CD4-positive, CD25-positive, alpha-beta regulatory T cell (primary cell): ENCODE data around the gene XXYLT1. TPM values are rescaled to one million over a fixed set of nuclear protein-coding genes. Genes with fewer than 3 reads are reported as not detected.

Source experiments
- ATAC-seq, 2 donors: fragments of 150-1000 bp; cut with Tn5 transposase; one replicate each; pipeline ENCODE4 v1.10.0; 2021; ENCODE audit warnings: low read depth in 2 of 2, moderate number of reproducible peaks in 2 of 2, moderate library complexity in 1 of 2
- DNase-seq, 3 donors: peaks; one replicate each; pipeline versions ENCODE4 v3.0.0 to v3.0.0-alpha.2; 2012 to 2022; ENCODE audit warnings: mixed read lengths in 1 of 3
- H3K27ac ChIP-seq: one replicate; pipeline ENCODE4 v1.7.0; 2013; ENCODE audit warnings: mild to moderate bottlenecking, low read length; ENCODE audit not compliant: insufficient read depth, poor library complexity, severe bottlenecking
- H3K27me3 ChIP-seq: one replicate; pipeline ENCODE4 v1.7.0; 2013; ENCODE audit warnings: low read length; ENCODE audit not compliant: control insufficient read depth, insufficient read depth
- H3K36me3 ChIP-seq: one replicate; pipeline ENCODE4 v1.7.0; 2013; ENCODE audit warnings: mild to moderate bottlenecking, low read length, moderate library complexity; ENCODE audit not compliant: control insufficient read depth, insufficient read depth
- H3K4me1 ChIP-seq: 2 replicates; pipeline ENCODE4 v1.7.0; 2013; ENCODE audit warnings: mild to moderate bottlenecking, low read length; ENCODE audit not compliant: insufficient read depth, control insufficient read depth, poor library complexity, severe bottlenecking
- H3K4me3 ChIP-seq: one replicate; pipeline ENCODE4 v1.7.0; 2013; ENCODE audit warnings: low read depth, mild to moderate bottlenecking, low read length, moderate library complexity
- H3K9me3 ChIP-seq, 2 experiments: 1 replicate in 1 of 2; 2 replicates in 1 of 2; pipeline ENCODE4 v1.7.0; 2013; ENCODE audit warnings: low read length in 2 of 2, mild to moderate bottlenecking in 1 of 2, moderate library complexity in 1 of 2; ENCODE audit not compliant: control insufficient read depth in 2 of 2
- H3K27ac Mint-ChIP-seq, 3 donors: one replicate each; pipeline ENCODE4 v1.8.0; 2020 to 2022; ENCODE audit warnings: mild to moderate bottlenecking in 3 of 3, mixed read lengths in 3 of 3, moderate library complexity in 2 of 3
- H3K27me3 Mint-ChIP-seq: one replicate; pipeline ENCODE4 v1.8.0; 2022; ENCODE audit warnings: mild to moderate bottlenecking, mixed read lengths
- H3K36me3 Mint-ChIP-seq: one replicate; pipeline ENCODE4 v1.8.0; 2020; ENCODE audit warnings: mixed read lengths
- H3K4me1 Mint-ChIP-seq, 4 donors: one replicate each; pipeline ENCODE4 v1.8.0; 2020 to 2022; ENCODE audit warnings: mixed read lengths in 4 of 4, mild to moderate bottlenecking in 1 of 4
- H3K4me3 Mint-ChIP-seq, 4 donors: one replicate each; pipeline ENCODE4 v1.8.0; 2020 to 2022; ENCODE audit warnings: mild to moderate bottlenecking in 4 of 4, mixed read lengths in 4 of 4, moderate library complexity in 3 of 4
- H3K9me3 Mint-ChIP-seq, 7 donors: one replicate each; pipeline ENCODE4 v1.8.0; 2020 to 2022; ENCODE audit warnings: mixed read lengths in 7 of 7, mild to moderate bottlenecking in 3 of 7, moderate library complexity in 2 of 7
- polyA plus RNA-seq, 4 donors: library from polyadenylated mRNA; unstranded; fragments of 300-500 nt; fragmentation: Illumina TruSeq; gene quantifications; one replicate each; pipeline ENCODE4 v1.2.3, GENCODE V29; 2021
- total RNA-seq: library from RNA; stranded (reverse); gene quantifications from one replicate; pipeline ENCODE4 v1.2.3, GENCODE V29; 2022

Gene XXYLT1
- total and polyA plus RNA-seq, 5 donors from 2014 or later: 3.9 to 6.4 (median 5.7) TPM

DNA sequence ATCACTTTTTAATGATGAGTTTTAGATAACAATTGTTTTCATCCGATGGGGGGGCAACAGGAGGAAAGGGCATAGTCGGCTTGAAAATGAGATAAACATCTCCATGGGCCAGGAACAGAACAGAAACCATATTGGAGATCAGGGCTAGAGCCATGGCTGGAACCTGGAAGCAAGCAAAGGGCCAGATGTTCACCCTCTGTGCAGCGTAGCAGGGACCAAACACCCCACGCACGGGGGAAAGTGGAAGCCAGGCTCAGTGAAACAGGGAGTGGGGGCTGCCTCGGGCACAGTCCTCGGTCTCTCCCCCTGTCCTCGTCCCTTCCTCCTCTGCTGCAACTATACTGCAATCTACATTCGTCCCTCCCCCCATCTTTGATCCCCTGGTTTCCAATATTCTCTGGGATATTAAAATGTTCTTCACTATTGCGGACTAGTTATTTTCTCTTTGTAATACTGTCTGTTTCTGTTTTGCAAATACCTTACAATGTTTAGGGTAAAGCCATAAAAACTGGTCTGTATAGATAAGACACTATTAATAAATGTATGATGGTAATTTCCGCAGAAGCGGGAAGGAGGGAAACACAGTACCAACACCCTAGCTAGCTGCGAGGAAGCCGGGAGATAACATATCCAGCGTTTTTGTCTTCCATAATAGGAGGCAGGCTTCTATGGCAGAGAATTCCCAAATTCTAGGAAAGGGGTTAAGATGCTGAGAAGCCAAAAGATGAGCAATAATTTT lies 121.5 kb downstream of the XXYLT1 start:
- peak overlapping the region; percentile 62 for H3K27ac ChIP-seq
- peaks cover 12 to 72% (median 41%) of the 10 kb centered on the region in 4 donors for H3K4me1 Mint-ChIP-seq
- DNase-seq: no peak
- H3K36me3 ChIP-seq: no peaks in the 10 kb centered on the region
- no peaks in the 10 kb centered on the region for H3K27me3 Mint-ChIP-seq
- H3K27me3 ChIP-seq: no peaks in the 10 kb centered on the region
- H3K9me3 ChIP-seq: no peaks in the 10 kb centered on the region
- peak overlapping the region; percentile 78 to 90 (median 81) for H3K27ac Mint-ChIP-seq
- H3K4me3 Mint-ChIP-seq: peak overlapping the region; percentile 85 to 92 (median 90)
- peaks cover 38% of the 10 kb centered on the region for H3K4me1 ChIP-seq
- peaks cover 4% of the 10 kb centered on the region for H3K36me3 Mint-ChIP-seq
- H3K4me3 ChIP-seq: peak overlapping the region; percentile 82
- no peaks in the 10 kb centered on the region for H3K9me3 Mint-ChIP-seq
- no peak for ATAC-seq

DNA sequence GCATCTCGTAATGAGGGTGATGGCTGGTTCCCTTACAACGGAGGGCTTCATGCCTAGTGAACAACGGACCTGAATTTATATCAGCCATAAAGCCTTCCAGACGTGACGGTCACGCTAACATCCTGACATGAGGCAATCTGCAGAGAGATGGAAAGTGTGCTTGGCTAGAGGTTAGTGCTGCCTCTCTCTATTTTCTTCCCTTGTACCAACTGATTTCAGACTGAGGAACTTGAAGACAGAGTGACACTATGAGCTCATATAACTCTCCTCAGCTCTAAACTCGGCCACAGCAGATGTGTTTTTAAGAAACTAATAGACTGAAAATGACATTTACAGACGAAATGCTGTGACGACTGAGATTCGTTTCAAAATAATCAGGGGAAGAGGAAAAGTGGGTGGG lies 122.4 kb downstream of the XXYLT1 start:
- no peaks in the 10 kb centered on the region for H3K36me3 Mint-ChIP-seq
- Histone ChIP-seq H3K4me1 (peaks cover 36% of the 10 kb centered on the region), H3K9me3 (no peaks in the 10 kb centered on the region), H3K4me3 (peak overlapping the region; percentile 82), H3K27me3 (no peaks in the 10 kb centered on the region), H3K27ac (peak overlapping the region; percentile 62), H3K36me3 (no peaks in the 10 kb centered on the region)
- peaks cover 14 to 63% (median 38%) of the 10 kb centered on the region in 4 donors for H3K4me1 Mint-ChIP-seq
- H3K27ac Mint-ChIP-seq: peak overlapping the region; percentile 48 to 81 (median 78)
- DNase-seq: peak in 1 of 3 donors; percentile 40
- no peaks in the 10 kb centered on the region for H3K27me3 Mint-ChIP-seq
- peak overlapping the region; percentile 85 to 92 (median 90) for H3K4me3 Mint-ChIP-seq
- no peak for ATAC-seq
- H3K9me3 Mint-ChIP-seq: no peaks in the 10 kb centered on the region

DNA sequence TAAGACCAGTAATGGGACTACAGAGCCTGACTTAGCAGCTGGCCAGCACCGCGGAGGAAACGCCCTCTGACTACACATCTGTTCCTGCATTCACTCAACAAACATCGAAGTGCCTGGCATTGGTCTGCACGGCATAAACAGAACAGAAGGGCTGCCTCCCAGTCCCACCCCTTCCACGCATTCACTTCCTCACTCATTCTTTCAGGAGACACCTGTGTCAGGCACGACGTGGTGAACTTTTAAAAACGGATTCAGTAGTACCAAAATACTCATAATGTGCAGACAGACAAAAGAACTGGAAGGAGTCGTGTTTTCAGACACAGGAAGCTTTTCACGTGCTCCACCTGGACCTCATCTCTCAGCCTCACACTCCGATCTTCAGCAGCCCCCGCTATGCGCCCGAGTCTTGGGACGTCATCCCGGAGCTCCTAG lies 123.3 kb downstream of the XXYLT1 start:
- Mint-ChIP-seq H3K4me3 (peak overlapping the region; percentile 85 to 92 (median 90)), H3K27me3 (no peaks in the 10 kb centered on the region), H3K27ac (peak overlapping the region; percentile 78 to 86 (median 81)), H3K36me3 (no peaks in the 10 kb centered on the region), H3K9me3 (no peaks in the 10 kb centered on the region), H3K4me1 (peaks cover 16 to 56% (median 32%) of the 10 kb centered on the region in 4 donors)
- H3K4me1 ChIP-seq: peaks cover 36% of the 10 kb centered on the region
- no peaks in the 10 kb centered on the region for H3K27me3 ChIP-seq
- peak in 2 of 3 donors; percentile 27 to 88 for DNase-seq
- peak; percentile 70 to 73 for ATAC-seq
- no peaks in the 10 kb centered on the region for H3K9me3 ChIP-seq
- peak overlapping the region; percentile 62 for H3K27ac ChIP-seq
- H3K4me3 ChIP-seq: peak overlapping the region; percentile 82
- no peaks in the 10 kb centered on the region for H3K36me3 ChIP-seq

DNA sequence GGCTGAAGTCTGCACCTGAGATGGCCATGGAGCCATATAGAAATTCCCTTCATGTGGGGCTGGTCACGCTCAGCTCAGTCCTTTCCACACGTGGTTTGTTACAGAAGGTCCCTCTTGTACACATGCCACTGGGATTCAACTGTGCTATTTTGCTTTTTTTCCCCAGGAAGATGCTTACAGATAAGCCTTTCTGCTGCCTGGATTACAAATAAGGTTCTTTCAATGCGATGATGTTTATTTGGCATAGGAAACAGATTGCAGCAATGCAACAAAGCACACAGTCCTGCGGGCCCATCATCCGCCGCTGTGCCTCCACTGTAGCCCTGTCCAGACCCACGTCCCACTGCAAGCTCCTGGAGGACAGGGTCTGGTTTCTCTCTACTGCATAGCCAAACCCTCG lies 124.8 kb downstream of the XXYLT1 start:
- Mint-ChIP-seq H3K27ac (no peak overlapping the region), H3K4me1 (peaks cover 16 to 44% (median 30%) of the 10 kb centered on the region in 4 donors), H3K27me3 (no peaks in the 10 kb centered on the region), H3K4me3 (peak overlapping the region in 2 of 4 donors; percentile 39 to 83), H3K9me3 (peaks cover 0 to 11% (median 3%) of the 10 kb centered on the region in 7 donors), H3K36me3 (peaks cover 10% of the 10 kb centered on the region)
- DNase-seq (no peak), ATAC-seq (no peak)
- Histone ChIP-seq H3K36me3 (no peaks in the 10 kb centered on the region), H3K4me3 (no peak overlapping the region), H3K27me3 (no peaks in the 10 kb centered on the region), H3K27ac (no peak overlapping the region), H3K9me3 (peaks cover 0 to 6% of the 10 kb centered on the region in 2 experiments), H3K4me1 (peaks cover 34% of the 10 kb centered on the region)

DNA sequence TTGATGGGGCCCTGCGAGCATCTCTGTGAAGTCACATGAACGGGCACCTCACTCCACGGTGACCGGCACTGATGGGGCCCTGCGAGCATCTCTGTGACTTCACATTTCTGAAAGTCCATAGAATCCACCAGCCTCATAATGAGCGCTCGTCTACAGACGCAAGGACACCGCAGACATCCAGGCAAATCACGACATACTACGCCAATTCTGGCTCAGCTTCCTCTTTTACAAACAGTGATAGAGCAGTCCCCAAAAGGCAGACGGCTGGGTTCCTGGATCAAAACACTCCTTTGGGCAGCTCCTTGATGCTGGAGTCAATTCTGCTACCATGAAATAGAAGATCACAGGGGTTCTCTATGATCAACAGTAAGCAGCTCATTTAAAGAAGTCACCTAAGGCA lies 125.4 kb downstream of the XXYLT1 start:
- H3K27me3 ChIP-seq: no peaks in the 10 kb centered on the region
- peaks cover 0 to 16% (median 7%) of the 10 kb centered on the region in 7 donors for H3K9me3 Mint-ChIP-seq
- peaks cover 4 to 11% of the 10 kb centered on the region in 2 experiments for H3K9me3 ChIP-seq
- H3K36me3 Mint-ChIP-seq: peaks cover 14% of the 10 kb centered on the region
- no peaks in the 10 kb centered on the region for H3K36me3 ChIP-seq
- no peak overlapping the region for H3K27ac ChIP-seq
- H3K27me3 Mint-ChIP-seq: no peaks in the 10 kb centered on the region
- H3K27ac Mint-ChIP-seq: peak overlapping the region in 1 of 3 donors; percentile 80
- DNase-seq (no peak), ATAC-seq (no peak)
- H3K4me1 ChIP-seq: peaks cover 29% of the 10 kb centered on the region
- no peak overlapping the region for H3K4me3 ChIP-seq
- H3K4me3 Mint-ChIP-seq: peak overlapping the region in 2 of 4 donors; percentile 62 to 83
- H3K4me1 Mint-ChIP-seq: peaks cover 16 to 39% (median 29%) of the 10 kb centered on the region in 4 donors

DNA sequence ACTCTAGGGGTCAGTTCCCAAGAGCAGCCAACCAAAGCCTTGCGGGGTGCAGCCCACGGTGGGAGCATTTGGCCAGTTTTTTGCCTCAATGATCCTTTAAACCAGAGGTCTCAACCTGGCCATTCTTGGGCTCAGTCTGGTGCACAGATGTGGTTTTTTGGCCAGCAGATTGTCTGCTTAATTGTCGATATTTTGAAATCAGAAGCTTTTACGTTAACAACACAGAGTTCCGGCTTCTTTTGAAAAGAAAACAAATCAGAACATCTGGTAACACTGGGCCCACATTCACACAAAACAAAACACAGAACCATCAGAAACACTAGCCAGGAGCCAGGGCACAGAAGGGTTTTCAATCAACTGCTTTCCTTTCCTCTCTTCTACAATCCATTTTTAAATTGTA lies 127.7 kb downstream of the XXYLT1 start:
- peaks cover 8 to 17% (median 10%) of the 10 kb centered on the region in 4 donors for H3K4me1 Mint-ChIP-seq
- H3K4me1 ChIP-seq: peaks cover 7% of the 10 kb centered on the region
- peaks cover 4 to 18% of the 10 kb centered on the region in 2 experiments for H3K9me3 ChIP-seq
- H3K27me3 Mint-ChIP-seq: no peaks in the 10 kb centered on the region
- H3K36me3 Mint-ChIP-seq: peaks cover 17% of the 10 kb centered on the region
- no peak overlapping the region for H3K4me3 ChIP-seq
- no peaks in the 10 kb centered on the region for H3K27me3 ChIP-seq
- no peak overlapping the region for H3K27ac ChIP-seq
- H3K9me3 Mint-ChIP-seq: peaks cover 0 to 21% (median 10%) of the 10 kb centered on the region in 7 donors
- ATAC-seq: no peak
- no peak overlapping the region for H3K4me3 Mint-ChIP-seq
- no peaks in the 10 kb centered on the region for H3K36me3 ChIP-seq
- no peak for DNase-seq
- H3K27ac Mint-ChIP-seq: no peak overlapping the region

DNA sequence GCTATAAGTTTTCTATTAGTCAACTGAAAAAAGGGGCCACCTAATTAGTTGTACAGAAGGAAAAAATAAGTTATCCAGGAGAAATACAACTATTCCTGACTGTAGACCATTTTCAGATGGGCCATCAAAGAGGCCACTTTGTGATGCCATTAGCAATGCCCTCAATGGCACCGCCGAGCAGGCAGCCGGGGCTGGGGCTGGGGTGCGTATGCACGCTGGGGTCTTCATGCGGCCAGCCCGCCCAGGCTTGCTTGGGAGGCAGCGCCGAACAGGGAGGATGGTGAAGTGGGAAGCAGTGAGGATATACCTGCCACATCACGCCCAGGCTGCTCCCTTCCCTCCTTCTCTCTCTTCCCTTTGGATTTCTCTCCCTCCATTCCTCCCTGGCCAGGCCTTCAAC lies 128.4 kb downstream of the XXYLT1 start:
- H3K27me3 Mint-ChIP-seq: no peaks in the 10 kb centered on the region
- peaks cover 0 to 21% (median 10%) of the 10 kb centered on the region in 7 donors for H3K9me3 Mint-ChIP-seq
- H3K4me3 Mint-ChIP-seq: no peak overlapping the region
- no peak for DNase-seq
- Histone ChIP-seq H3K27me3 (no peaks in the 10 kb centered on the region), H3K9me3 (peaks cover 4 to 18% of the 10 kb centered on the region in 2 experiments), H3K4me1 (no peaks in the 10 kb centered on the region), H3K4me3 (no peak overlapping the region), H3K36me3 (no peaks in the 10 kb centered on the region), H3K27ac (no peak overlapping the region)
- H3K27ac Mint-ChIP-seq: peak overlapping the region in 2 of 3 donors; percentile 20 to 45
- H3K4me1 Mint-ChIP-seq: peaks cover 2 to 10% (median 7%) of the 10 kb centered on the region in 4 donors
- H3K36me3 Mint-ChIP-seq: peaks cover 17% of the 10 kb centered on the region
- no peak for ATAC-seq
